Body of pancreas (tissue), 4 donors: Measurements from ENCODE around the gene SLC19A1. TPM values are rescaled to one million over a fixed set of nuclear protein-coding genes. Genes with fewer than 3 reads are reported as not detected.

Experiments used
- ATAC-seq: fragments of 150-250 bp; one replicate; pipeline ENCODE4 v1.9.1; 2016
- DNase-seq, 4 donors: peaks; one replicate each; pipeline ENCODE4 v3.0.0-alpha.2; 2019
- H3K27ac ChIP-seq, 4 donors: fragments of 200-600 bp; sonication (generic); 1 replicate in 3 of 4; 2 replicates in 1 of 4; pipeline versions ENCODE4 v1.5.1 to v1.6.1; 2016 to 2019; ENCODE audit warnings: mild to moderate bottlenecking in 1 of 4, mixed read lengths in 1 of 4, moderate library complexity in 1 of 4
- H3K27me3 ChIP-seq, 2 donors: fragments of 200-600 bp; sonication (generic); one replicate each; pipeline ENCODE4 v1.6.0; 2016; ENCODE audit warnings: mild to moderate bottlenecking in 1 of 2
- H3K36me3 ChIP-seq, 2 donors: fragments of 200-600 bp; sonication (generic); replicated peaks in 1 of 2; 2 replicates each; pipeline ENCODE4 v1.5.1; 2016; ENCODE audit warnings: low read depth in 2 of 2; ENCODE audit not compliant: insufficient read depth in 1 of 2
- H3K4me1 ChIP-seq: fragments of 200-600 bp; sonication (generic); one replicate; pipeline ENCODE4 v1.6.0; 2016
- H3K4me3 ChIP-seq, 2 donors: fragments of 200-600 bp; sonication (generic); 1 replicate in 1 of 2; 2 replicates in 1 of 2; pipeline ENCODE4 v1.5.1; 2016 to 2019
- H3K9me3 ChIP-seq, 3 donors: fragments of 200-600 bp; sonication (generic); 1 replicate in 2 of 3; 2 replicates in 1 of 3; pipeline ENCODE4 v1.5.1; 2016
- POLR2A ChIP-seq, 3 donors: fragments of 450-650 bp; IDR thresholded peaks; one replicate each; pipeline ENCODE4 v1.6.1; 2016; ENCODE audit warnings: antibody characterized with exemption in 3 of 3, mild to moderate bottlenecking in 2 of 3
- WGBS, 2 donors: methylation state at CpG; one replicate each; pipeline ENCODE4 v1.1.5; 2017; 5-methylcytosine and 5-hydroxymethylcytosine counted together
- intact Hi-C: fragments of 100-400 bp; cut with DNase I; formaldehyde crosslinking; loops from one replicate; pipeline ENCODE4 v1.15.1; 2023
- total RNA-seq, 2 donors: library from RNA; depleted of rRNA; stranded (reverse); fragments of >200 nt; gene quantifications; one replicate each; pipeline ENCODE4 v1.1.0, GENCODE V29; 2016
- TF ChIP-seq, protein P1 (sequence below), 7 experiments: fragments of 450-650 bp in 4 of 7; fragments of 200-600 bp in 3 of 7; sonication (generic) in 3 of 7; IDR thresholded peaks; one replicate each; pipeline ENCODE4 v1.5.1; 2016 to 2019; ENCODE audit warnings: antibody characterized with exemption in 7 of 7

Gene SLC19A1
- total RNA-seq, 2 donors from 2014 or later, result 2.6 to 7.0 TPM

GRCh38 chr21:45575304-45575992 is 33.2 kb upstream of the SLC19A1 start:
- Histone ChIP-seq H3K27ac (no peak overlapping the region), H3K4me3 (no peak overlapping the region), H3K36me3 (no peaks in the 10 kb centered on the region), H3K4me1 (no peaks in the 10 kb centered on the region), H3K9me3 (no peaks in the 10 kb centered on the region), H3K27me3 (peaks cover 0 to 5% of the 10 kb centered on the region in 2 donors)
- TF ChIP-seq, protein P1, sequence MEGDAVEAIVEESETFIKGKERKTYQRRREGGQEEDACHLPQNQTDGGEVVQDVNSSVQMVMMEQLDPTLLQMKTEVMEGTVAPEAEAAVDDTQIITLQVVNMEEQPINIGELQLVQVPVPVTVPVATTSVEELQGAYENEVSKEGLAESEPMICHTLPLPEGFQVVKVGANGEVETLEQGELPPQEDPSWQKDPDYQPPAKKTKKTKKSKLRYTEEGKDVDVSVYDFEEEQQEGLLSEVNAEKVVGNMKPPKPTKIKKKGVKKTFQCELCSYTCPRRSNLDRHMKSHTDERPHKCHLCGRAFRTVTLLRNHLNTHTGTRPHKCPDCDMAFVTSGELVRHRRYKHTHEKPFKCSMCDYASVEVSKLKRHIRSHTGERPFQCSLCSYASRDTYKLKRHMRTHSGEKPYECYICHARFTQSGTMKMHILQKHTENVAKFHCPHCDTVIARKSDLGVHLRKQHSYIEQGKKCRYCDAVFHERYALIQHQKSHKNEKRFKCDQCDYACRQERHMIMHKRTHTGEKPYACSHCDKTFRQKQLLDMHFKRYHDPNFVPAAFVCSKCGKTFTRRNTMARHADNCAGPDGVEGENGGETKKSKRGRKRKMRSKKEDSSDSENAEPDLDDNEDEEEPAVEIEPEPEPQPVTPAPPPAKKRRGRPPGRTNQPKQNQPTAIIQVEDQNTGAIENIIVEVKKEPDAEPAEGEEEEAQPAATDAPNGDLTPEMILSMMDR (IDR thresholded peaks at IDR 0.05), result no peak
- no peak for TF ChIP-seq POLR2A (IDR thresholded peaks at IDR 0.05)
- intact Hi-C loops, result no loop called here
- ATAC-seq, result no peak
- 55 to 65% methylated on average over 24 of the region's 26 CpGs for WGBS, 2 donors
- DNase-seq, result no peak

DNA sequence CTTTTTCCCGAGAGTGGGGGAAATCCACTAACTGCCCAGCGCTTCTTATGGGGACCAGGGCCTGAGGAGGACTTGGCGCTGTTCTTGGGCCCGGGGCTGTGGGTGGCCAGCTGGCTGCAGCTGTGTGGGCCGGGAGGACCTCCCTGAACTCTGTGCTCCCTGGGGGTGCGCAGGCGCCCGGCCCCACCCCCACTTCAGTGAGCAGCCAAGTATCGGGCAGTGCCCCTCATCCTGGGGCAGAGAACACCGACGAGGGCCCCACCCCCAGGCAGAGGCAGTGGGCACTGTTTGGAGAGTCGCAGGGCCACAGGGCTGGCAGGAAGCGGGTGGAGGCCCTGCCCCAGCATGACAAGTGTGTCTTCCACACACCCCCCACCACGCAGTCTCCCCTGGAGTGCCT is 32.5 kb upstream of the SLC19A1 start:
- no peak for ATAC-seq
- WGBS, 2 donors, result 30 to 72% methylated on average over 2 to 14 of the region's 14 CpGs
- H3K27me3 ChIP-seq, result peaks cover 0 to 5% of the 10 kb centered on the region in 2 donors
- no peak overlapping the region for H3K27ac ChIP-seq
- no peak overlapping the region for H3K4me3 ChIP-seq
- H3K4me1 ChIP-seq, result no peaks in the 10 kb centered on the region
- intact Hi-C loops, result no loop called here
- TF ChIP-seq POLR2A (IDR thresholded peaks at IDR 0.05), result no peak
- TF ChIP-seq, protein P1 (IDR thresholded peaks at IDR 0.05), result no peak
- DNase-seq, result no peak
- no peaks in the 10 kb centered on the region for H3K9me3 ChIP-seq
- no peaks in the 10 kb centered on the region for H3K36me3 ChIP-seq

DNA sequence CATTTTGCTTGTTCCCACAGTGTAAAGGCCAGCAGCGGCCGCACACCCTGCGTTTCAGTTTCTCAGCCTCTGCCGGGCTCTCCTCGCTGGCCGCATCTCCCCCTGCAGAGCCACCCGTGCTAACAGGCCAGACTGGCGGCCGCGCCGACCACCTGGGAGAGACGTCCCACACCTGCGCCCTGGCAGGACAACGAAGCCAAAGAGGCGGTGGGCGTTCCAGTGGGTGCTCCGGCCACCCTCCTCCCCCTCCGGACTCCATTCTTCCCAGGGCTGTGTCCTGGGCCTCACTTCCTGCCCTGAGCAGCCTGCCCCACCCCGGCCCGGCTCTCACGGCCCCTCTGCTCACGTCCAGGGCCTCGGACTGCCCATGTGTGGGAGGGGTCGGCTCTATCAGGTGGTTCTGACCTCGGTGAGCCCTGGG is 31.9 kb upstream of the SLC19A1 start:
- Histone ChIP-seq H3K4me3 (no peak overlapping the region), H3K36me3 (no peaks in the 10 kb centered on the region), H3K4me1 (no peaks in the 10 kb centered on the region), H3K27ac (no peak overlapping the region), H3K27me3 (peaks cover 0 to 5% of the 10 kb centered on the region in 2 donors), H3K9me3 (no peaks in the 10 kb centered on the region)
- DNase-seq (no peak), ATAC-seq (no peak)
- intact Hi-C loops, result no loop called here
- WGBS, 2 donors, result 46 to 47% methylated on average over 5 to 25 of the region's 25 CpGs
- no peak for TF ChIP-seq POLR2A (IDR thresholded peaks at IDR 0.05)
- TF ChIP-seq, protein P1 (IDR thresholded peaks at IDR 0.05), result no peak

GRCh38 chr21:45573452-45574035 is 31.3 kb upstream of the SLC19A1 start:
- ATAC-seq, result no peak
- H3K9me3 ChIP-seq, result no peaks in the 10 kb centered on the region
- H3K27ac ChIP-seq, result no peak overlapping the region
- H3K27me3 ChIP-seq, result peaks cover 0 to 5% of the 10 kb centered on the region in 2 donors
- no peak for DNase-seq
- no peak overlapping the region for H3K4me3 ChIP-seq
- TF ChIP-seq, protein P1 (IDR thresholded peaks at IDR 0.05), result no peak
- no peak for TF ChIP-seq POLR2A (IDR thresholded peaks at IDR 0.05)
- H3K36me3 ChIP-seq, result no peaks in the 10 kb centered on the region
- WGBS, 2 donors, result 69 to 72% methylated on average over 14 of the region's 14 CpGs
- intact Hi-C loops, result no loop called here
- no peaks in the 10 kb centered on the region for H3K4me1 ChIP-seq
